Stimulated activated CD4-positive, alpha-beta T cell treated with anti-CD3 and anti-CD28 coated beads, Interleukin-12 subunit alpha, Interleukin-12 subunit beta, amount 100 ng/mL, for 24 hours (primary cell): ENCODE measurements around the gene TMEM164.

Experiments used
- DNase-seq, 2 experiments: peaks; one replicate each; pipeline ENCODE4 v3.0.0-alpha.2; 2020; ENCODE audit warnings: low read depth in 2 of 2

The TMEM164 gene

GRCh38 chrX:110003167-110004156, 548 bp downstream of the TMEM164 start:
- DNase-seq: no peak

- no peak for DNase-seq
Observed at GRCh38 chrX:110004215-110004614, 1.3 kb downstream of the TMEM164 start.

- no peak for DNase-seq
Observed at GRCh38 chrX:110004731-110005369, 1.9 kb downstream of the TMEM164 start.

DNA sequence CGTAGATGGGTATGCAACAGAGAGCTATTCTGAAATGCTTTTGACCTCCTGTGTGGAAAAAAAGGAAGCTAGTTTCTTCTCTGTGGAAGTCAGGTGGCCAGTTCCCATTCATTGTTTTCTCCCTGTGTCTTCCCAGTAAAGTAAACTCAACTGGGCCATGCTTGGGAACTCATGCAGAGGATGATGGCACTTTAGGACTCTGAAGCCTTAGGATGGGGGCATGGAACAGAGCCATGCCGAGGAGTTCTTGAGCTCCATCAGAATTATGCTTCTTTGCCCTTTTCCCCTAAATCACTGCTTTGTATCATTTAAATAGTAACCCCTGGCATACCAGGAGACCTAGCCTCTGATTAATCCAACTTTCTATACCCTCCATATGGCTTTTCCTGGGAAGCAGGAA, 3.2 kb downstream of the TMEM164 start:
- no peak for DNase-seq

GRCh38 chrX:110006821-110007375, 4.0 kb downstream of the TMEM164 start:
- DNase-seq: no peak

DNA sequence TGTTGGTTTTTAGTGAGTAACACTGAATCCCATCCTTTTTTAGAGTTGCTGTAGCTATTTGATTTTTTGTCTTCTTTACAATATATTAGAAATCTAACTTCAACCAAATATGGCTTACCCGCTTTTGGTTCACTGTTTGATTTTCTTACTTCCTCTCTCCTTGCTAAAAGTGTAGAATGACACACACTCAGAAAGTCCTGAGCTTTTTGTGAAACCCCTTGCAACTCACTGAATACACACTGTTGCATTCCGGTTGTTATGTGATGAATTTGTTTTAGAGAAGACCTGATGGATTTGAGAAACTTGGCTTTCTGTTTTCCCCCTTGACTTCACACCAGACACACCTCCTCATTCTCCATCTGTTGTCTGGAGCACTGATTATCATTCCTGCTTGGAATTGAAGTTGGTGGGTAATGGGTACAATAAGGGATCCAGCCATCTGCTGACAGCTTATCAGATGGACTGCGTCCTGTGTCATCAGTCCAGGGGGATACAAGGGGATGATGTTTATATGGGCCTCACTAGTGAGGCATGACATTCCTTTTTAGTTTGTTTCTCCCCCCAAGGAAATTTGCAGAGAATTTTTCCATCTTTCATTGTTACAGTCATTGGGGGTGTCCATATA, 5.2 kb downstream of the TMEM164 start:
- DNase-seq: no peak

DNA sequence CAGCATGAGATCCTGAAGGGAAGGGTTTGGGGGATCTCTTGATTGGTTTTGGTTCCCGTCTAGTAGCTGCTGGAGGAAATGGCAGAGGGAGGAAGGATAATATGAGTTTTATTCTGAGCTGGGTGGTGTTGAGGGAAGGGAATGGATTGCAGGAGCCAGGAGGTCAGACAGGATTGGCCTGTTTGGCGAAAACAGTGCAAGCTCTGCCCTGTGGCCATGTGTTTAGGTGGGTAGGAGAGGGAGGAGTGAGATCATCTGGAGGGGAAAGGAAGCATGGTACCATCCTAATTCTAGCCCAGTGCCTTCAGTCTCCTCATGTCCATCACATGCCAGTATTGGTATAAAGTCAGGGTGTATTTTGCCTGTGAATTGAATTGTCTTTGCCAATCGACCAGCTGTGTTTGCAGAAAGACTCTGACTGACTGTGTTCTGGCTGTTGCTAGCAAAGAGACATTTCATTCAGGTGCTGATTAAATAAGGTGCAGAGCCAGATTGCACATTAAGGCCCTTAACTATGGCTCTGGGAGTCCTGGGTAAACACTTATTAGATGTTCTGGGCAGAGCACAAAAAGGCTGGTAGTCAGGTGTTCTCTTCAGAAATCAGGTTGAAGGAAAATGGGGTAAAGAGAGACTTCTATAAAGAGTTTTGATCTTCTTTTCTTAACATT, 10.0 kb downstream of the TMEM164 start:
- no peak for DNase-seq

GRCh38 chrX:110013968-110014367, 11.1 kb downstream of the TMEM164 start:
- no peak for DNase-seq

DNA sequence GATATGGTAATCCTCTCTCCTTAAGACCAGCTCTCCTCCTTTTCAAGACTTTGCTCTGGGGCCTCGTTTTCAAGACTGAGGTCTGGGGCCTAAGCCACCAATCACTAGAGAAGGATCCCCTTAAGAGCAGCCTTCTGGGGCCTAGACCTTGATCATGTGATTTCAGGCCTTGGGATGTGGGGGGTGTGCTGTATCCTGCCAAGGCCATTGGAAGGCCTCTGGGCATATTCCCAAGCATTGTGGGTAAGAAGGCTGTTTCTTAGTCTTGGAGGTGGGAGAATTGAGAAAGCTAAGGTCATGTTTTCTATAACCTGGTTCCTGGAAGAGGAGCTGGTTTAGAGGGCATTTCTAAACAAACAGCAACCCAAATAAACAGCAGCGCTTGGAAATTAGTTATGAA, 12.1 kb downstream of the TMEM164 start:
- DNase-seq: no peak

GRCh38 chrX:110015915-110016314, 13.0 kb downstream of the TMEM164 start:
- DNase-seq: no peak

DNA sequence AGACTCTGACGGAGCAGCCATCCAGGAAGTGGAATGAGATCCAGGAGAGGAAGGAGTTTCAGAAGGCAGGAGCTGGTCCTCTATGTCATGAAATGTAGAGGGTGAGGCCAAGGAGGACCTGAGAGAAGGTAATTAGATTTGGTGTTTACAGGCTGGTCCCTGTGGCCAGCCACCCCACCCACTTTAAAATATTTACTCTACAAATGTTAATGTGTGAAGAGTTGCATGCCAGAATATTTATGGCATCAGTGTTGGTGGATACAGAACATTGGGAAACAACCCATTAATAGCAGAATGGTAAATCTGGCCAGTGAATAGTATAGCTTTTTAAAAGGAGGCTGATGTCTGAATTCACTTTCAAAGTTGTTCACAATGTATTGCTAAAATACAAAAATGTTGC, 17.6 kb downstream of the TMEM164 start:
- DNase-seq: no peak

DNA sequence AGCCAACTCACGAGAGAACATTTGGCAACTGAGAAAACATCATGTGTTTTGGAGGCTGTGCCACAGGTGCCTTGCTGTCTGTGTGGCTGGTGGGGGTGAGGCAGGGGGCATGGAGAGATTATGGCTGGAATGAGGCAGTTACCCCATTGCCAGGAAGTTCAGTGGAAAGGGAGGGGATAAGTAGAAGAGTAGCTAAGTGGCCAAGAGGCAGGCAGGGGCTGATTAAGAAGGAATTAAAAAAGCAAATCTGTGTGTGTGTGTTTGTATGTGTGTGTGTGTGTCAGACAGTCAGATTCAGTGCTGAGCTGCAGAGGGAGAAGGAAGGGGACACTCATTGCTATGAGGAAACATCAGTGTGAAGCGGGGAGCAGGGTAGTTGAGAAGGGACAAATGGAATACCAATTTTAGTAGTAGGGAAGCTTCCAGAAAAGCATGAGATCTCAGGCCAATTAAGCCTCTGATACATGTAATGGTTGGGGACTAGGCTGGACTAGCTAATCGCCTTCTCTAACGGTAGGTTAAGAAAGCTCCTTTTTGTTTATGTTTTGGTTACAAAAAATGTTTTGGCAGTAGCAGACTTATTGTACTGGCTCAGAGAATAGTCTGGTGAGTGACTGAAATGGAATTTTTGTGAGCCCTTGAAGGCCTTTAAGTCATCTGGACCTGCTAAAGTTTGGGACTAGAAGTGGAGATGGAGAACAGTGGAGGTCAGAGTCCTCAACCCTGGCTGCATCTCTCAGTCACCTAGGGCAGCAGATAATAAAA, 18.5 kb downstream of the TMEM164 start:
- no peak for DNase-seq

GRCh38 chrX:110022599-110023448, 19.9 kb downstream of the TMEM164 start:
- DNase-seq: no peak

- DNase-seq: no peak
Observed at GRCh38 chrX:110025395-110025794, 22.5 kb downstream of the TMEM164 start.

DNA sequence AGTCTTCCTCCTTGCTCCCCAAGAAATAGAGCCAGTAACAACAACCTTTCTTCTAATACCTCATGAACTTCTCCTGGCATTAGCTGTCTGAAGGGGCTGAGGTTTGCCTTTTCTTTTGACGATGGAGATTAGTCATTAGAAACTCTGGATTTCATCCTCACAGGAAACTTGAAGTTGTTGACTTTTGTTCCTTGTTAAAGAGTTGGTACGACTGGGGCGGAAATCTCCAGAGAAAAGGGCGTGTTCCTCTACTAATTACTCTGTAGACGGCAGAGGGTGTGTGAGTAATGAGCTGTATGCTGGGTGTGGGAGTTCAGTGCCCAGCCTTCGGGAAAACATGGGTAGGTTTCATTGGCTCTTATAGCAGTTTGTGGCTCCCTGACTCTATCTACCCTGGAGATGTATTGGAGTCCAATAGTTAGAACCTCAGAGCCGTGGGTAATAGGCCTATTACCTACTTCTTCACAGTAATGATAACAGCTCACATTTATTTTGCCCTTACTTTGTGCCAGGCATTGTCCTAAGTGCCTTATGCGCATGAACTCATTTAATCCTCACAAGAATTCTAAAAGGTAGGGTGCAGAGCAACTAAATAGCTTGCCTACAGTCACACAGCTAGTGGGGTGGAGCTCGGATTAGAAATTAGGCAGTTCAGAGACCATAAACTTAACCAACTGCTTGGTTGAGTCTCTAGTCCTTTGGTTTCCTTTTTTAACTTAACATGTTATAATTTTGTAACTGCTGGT, 23.4 kb downstream of the TMEM164 start:
- DNase-seq: no peak

- DNase-seq: no peak
Observed at GRCh38 chrX:110032534-110033147, 29.7 kb downstream of the TMEM164 start.

DNA sequence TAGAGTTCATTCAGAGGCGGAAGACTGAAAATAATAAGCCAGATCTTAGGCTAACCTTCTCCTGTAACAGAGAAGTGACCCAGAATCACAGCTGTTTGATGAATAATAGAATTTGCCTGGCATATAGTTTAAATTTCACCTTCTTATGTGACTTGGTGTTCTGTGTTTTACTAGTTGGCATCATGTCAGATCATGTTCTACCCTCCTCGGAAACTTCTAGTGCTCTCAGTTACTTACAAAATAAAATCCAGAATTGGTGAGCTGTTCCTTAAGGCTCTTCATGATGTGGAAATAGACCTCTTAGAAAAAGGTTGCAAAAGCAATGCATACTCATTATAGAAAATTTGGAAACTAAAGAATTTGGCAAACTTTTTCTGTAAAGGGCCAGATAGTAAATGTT, 31.1 kb downstream of the TMEM164 start:
- DNase-seq: no peak

- no peak for DNase-seq
Observed at GRCh38 chrX:110036162-110037033, 33.5 kb downstream of the TMEM164 start.
